ENCODE results near the gene CADM2.

Gene CADM2

GRCh38 chr3:85571835-85572234, 613.0 kb downstream of the CADM2 start:
- no peak for DNase-seq (ENCODE audit: low read depth)

GRCh38 chr3:85572426-85572825, 613.6 kb downstream of the CADM2 start:
- DNase-seq (ENCODE audit: low read depth), result no peak

- no peak for DNase-seq (ENCODE audit: low read depth)
Observed at GRCh38 chr3:85572978-85573377, 614.2 kb downstream of the CADM2 start.

DNA sequence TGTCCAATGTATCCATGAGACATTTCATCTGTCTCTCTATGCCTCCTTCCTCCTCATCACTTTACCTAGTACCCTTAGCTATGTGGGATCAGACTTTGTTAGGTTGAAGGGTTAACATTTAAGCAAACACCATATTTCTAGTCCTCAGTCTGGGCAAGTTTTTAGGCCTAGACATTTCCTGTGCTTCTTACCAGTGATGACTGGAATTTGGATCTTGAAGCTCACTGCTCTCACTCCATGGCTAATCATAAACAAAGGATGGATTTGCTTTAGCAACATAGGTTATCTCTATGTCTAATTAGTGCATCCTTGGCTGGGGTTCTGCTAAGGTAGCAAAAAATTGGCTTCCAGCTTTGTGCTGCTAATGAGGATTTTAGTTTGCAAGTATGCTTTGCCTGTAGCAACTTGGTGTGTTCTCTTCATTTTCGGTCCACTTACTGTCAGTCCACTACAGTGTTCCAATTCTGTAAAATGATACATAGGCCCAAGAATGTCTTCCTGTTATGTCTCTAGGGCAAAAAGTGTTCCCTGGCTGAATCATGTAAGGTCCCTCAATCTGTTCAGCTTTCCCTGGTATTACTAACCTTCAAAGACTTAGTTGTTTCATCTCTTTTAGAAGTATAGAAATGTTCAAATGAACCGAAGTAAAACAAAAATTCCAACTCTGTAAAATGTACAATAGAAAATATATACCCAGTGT, 615.4 kb downstream of the CADM2 start:
- no peak for DNase-seq (ENCODE audit: low read depth)

GRCh38 chr3:85576091-85576690, 617.4 kb downstream of the CADM2 start:
- no peak for DNase-seq (ENCODE audit: low read depth)

- DNase-seq (ENCODE audit: low read depth), result no peak
Observed at GRCh38 chr3:85576697-85577200, 618.0 kb downstream of the CADM2 start.

DNA sequence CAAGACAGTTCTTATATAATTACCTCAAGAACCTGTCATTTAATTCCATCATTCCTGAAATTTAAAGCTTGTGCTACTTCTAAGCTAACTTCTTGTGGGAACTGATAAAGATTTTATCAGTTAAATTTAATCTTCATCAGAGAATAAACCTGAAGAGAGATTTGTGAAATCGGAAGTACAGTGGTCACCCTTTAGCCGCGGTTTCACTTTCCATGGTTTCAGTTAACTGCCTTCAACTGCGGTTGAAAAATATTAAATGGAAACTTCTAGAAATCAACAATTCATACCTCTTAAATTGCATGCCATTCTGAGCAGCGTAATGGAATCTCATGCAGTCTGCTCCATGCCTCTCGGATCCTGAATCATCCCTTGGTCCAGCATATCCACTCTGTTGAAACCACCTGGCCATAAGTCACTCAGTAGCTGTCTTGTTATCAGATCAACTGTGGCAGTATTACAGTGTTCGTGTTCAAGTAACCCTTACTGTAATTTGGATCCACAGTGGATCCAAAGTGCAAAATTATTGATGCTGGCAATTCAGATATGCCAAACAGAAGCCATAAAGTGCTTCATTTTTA, 626.1 kb downstream of the CADM2 start:
- DNase-seq (ENCODE audit: low read depth), result no peak

- no peak for DNase-seq (ENCODE audit: low read depth)
Observed at GRCh38 chr3:85586018-85586417, 627.2 kb downstream of the CADM2 start.

GRCh38 chr3:85589145-85589544, 630.4 kb downstream of the CADM2 start:
- DNase-seq (ENCODE audit: low read depth), result no peak

DNA sequence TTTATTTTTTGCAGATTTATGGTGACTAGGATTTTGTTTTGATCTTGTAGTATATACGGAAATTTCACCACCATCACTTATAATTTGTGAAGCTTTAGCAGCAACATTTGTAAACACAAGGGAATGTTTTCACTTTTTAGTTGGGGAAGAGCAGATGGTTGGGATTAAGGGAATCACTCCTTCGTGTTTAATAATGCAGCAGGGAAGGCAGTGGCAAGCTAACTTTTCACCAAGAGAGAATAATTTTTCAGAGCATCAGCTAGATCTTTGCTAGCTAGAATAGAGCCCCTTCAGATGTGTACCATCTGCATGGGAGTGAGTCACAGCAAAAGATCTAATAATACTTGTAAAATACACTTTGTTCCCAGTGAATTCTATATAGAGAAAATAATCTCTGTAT, 632.7 kb downstream of the CADM2 start:
- no peak for DNase-seq (ENCODE audit: low read depth)

GRCh38 chr3:85592256-85592655, 633.5 kb downstream of the CADM2 start:
- no peak for DNase-seq (ENCODE audit: low read depth)

GRCh38 chr3:85594676-85595075, 635.9 kb downstream of the CADM2 start:
- DNase-seq (ENCODE audit: low read depth), result no peak

DNA sequence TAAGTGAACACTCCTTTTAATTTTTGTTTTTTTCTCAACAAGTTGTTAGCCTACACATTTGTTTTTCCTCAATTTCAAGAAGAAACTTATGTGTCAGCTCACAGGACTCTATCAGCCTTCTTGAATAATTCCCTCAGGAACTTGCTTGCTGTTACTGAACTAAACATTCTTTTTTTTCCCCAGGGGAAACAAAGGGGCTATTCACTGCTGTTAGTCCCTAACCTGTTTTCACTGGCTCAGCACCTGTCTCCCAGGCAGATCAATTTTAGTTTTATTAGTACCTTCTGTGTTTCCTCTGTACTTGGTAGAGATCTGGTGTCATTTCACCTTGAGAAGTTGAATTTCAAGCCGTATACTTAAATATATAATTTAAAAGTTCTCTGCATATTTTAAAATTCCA, 644.6 kb downstream of the CADM2 start:
- no peak for DNase-seq (ENCODE audit: low read depth)

- no peak for DNase-seq (ENCODE audit: low read depth)
Observed at GRCh38 chr3:85604641-85605040, 645.9 kb downstream of the CADM2 start.

DNA sequence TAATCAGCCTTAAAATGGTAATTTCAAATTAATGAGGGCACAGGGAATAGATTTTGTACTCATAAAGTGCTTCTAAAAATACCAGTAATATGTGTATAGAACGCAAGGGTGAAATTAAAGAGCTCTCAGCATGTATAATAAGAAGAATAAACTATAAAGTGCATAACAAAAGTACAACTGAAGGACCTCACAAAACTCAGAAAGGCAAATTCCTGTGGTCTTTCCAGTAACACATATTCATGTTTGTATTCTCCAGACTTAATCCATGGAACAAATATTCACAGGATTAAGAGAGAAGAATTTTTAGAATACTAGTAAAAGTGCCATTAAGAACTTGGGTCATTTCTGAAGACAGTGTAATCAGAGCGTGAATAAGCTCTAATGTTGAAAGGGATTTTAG, 646.3 kb downstream of the CADM2 start:
- no peak for DNase-seq (ENCODE audit: low read depth)

DNA sequence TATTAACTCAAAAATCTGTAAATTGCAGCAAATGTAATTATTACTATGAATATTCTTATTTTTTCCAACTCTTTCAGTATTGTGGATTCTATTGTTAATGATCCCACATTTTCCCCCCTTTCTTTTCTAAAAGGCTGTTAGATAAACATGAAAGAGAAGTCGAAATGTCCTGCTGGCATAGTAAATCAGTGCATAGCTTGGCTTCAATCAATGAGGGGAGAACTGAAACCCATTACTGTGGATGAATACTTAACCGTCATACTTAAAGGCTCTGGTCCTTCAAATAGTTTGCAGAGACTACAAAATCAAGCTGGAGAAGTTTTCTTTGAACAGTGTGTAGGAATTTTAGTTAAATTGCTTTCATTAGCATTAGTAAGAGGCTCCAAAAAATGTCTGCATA, 667.9 kb downstream of the CADM2 start:
- DNase-seq (ENCODE audit: low read depth), result no peak

GRCh38 chr3:85627932-85628331, 669.1 kb downstream of the CADM2 start:
- no peak for DNase-seq (ENCODE audit: low read depth)

GRCh38 chr3:85631070-85631469, 672.3 kb downstream of the CADM2 start:
- no peak for DNase-seq (ENCODE audit: low read depth)

DNA sequence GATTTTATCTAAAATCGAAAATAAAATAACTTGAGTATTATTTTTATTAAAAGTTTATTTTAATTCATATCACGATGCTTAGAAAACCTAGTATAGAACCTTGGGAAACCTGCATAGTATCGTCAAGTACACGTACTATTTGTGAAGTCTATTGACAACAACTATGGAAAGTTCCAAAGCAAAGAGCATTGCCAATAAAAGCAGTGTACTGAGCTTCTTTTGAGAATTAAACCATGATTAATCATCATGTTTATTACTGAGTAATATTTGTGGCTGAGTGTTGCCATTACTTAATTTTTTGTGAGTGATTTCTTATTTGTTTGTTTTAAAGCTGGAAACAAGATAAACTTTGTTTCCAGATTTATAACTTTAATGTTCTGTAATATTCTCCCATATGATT, 674.1 kb downstream of the CADM2 start:
- no peak for DNase-seq (ENCODE audit: low read depth)

GRCh38 chr3:85652360-85652759, 693.6 kb downstream of the CADM2 start:
- DNase-seq (ENCODE audit: low read depth), result no peak

DNA sequence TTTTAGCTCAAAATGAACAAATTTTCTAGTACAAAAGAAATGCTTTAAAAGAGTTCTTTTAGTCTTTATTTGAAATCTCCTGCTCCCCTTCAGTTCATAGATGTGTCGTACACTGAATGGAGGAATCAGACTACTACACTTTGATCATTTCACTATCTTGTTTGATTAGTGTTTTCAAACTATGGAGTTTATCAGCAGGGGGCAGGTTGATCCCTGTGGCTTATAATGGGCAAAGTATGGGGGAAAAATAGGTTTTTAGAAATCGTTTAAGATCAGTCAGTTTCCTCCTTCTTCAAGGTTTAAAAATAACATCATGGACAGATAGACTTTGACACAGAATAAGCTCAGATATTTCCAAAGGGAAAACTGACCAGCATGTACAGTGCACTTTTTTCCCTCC, 701.7 kb downstream of the CADM2 start:
- no peak for DNase-seq (ENCODE audit: low read depth)

GRCh38 chr3:85662462-85662861, 703.7 kb downstream of the CADM2 start:
- DNase-seq (ENCODE audit: low read depth), result no peak

DNA sequence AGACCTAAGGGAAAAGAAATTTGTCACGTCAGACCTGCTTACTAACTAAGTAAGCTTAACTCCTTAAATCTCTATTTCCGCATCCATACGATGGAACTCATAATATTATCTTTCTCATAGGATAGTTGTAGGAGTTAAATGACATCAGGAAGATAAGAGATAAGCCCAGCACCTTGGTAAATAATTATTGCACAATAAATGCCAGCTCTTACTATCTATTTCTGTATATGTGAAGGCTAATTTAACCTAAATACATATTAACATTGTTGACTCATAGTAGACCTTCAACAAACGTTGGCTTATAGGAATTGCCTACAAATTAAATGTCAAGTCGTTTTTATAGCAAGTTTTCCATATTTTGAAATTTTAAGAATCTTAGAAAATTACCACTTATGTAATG, 709.0 kb downstream of the CADM2 start:
- no peak for DNase-seq (ENCODE audit: low read depth)

Measured in activated gamma-delta T cell treated with anti-CD3 and anti-CD28 coated beads, Interleukin-2, amount 50 U/mL, for 16 hours (primary cell).